Osteoblast (primary cell): ENCODE results near the gene ADGRF3. TPM values are rescaled to one million over a fixed set of nuclear protein-coding genes. Genes with fewer than 3 reads are reported as not detected.

Experiments
- DNase-seq: peaks from one replicate; pipeline ENCODE4 v3.0.0; 2011; ENCODE audit warnings: low spot score, mixed read lengths; ENCODE audit not compliant: insufficient read length; ENCODE audit errors: missing footprints
- H2AFZ ChIP-seq: 2 replicates; pipeline ENCODE4 v1.6.0; 2011; ENCODE audit warnings: mild to moderate bottlenecking, low read length
- H3K27ac ChIP-seq: 2 replicates; pipeline ENCODE4 v1.5.1; 2011; ENCODE audit warnings: mild to moderate bottlenecking, low read depth, low read length, moderate library complexity
- H3K27me3 ChIP-seq: 2 replicates; pipeline ENCODE4 v1.6.0; 2012; ENCODE audit warnings: mild to moderate bottlenecking, control low read depth, inconsistent platforms, low read length, moderate library complexity; ENCODE audit not compliant: insufficient read depth
- H3K36me3 ChIP-seq: 2 replicates; pipeline ENCODE4 v1.5.1; 2011; ENCODE audit warnings: mild to moderate bottlenecking, low read length, control low read depth, moderate library complexity; ENCODE audit not compliant: insufficient read depth
- H3K4me1 ChIP-seq: 2 replicates; pipeline ENCODE4 v1.5.1; 2011; ENCODE audit warnings: mild to moderate bottlenecking, low read length, control low read depth, moderate library complexity; ENCODE audit not compliant: insufficient read depth
- H3K4me2 ChIP-seq: 2 replicates; pipeline ENCODE4 v1.6.0; 2011; ENCODE audit warnings: mild to moderate bottlenecking, low read length; ENCODE audit not compliant: insufficient read depth
- H3K4me3 ChIP-seq: fragments of 200-600 bp; sonication (generic); 3 replicates; pipeline ENCODE4 v1.5.1; 2012; ENCODE audit warnings: mild to moderate bottlenecking, low read length, inconsistent platforms; ENCODE audit not compliant: insufficient read depth
- H3K79me2 ChIP-seq: 2 replicates; pipeline ENCODE4 v1.6.0; 2012; ENCODE audit warnings: mild to moderate bottlenecking, low read length, control low read depth, inconsistent platforms; ENCODE audit not compliant: insufficient read depth
- H3K9me3 ChIP-seq: 2 replicates; pipeline ENCODE4 v1.5.1; 2011; ENCODE audit warnings: low read depth, low read length, control low read depth
- H4K20me1 ChIP-seq: 2 replicates; pipeline ENCODE4 v1.6.0; 2012; ENCODE audit warnings: mild to moderate bottlenecking, low read length, control low read depth; ENCODE audit not compliant: insufficient read depth
- total RNA-seq: library from RNA; depleted of rRNA; stranded (reverse); fragments of >200 nt; gene quantifications from 2 replicates; pipeline ENCODE4 v1.2.3, GENCODE V29; 2012
- TF ChIP-seq, protein P1 (sequence below): IDR thresholded peaks from 2 replicates; pipeline ENCODE4 v1.5.1; 2011; ENCODE audit warnings: mild to moderate bottlenecking, low read depth, low read length, moderate library complexity; ENCODE audit errors: extremely low read depth

ADGRF3 gene
- total RNA-seq, 1 donor, result under 0.01 TPM

DNA sequence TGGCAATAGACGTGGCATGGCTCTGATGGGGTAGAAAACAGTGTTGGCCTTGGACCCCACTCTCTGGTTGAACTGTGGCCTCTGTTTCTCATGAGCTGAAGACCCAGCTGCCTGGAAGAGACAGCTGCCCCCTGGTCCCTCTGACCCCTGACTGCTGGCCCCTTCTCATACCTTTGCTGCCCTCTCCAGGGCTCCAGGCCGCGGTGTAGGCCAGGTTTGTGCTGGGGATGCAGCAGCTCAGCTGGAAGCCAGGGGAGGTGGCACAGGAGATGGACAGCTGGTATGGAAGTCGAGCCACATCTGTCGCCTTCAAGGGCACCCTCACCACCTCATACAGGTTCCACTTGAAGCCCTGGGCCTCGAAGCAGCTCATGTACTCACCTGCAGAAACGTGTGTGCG is 32.3 kb downstream of the ADGRF3 start:
- no peak overlapping the region for H3K4me2 ChIP-seq
- H3K4me3 ChIP-seq, result no peak overlapping the region
- DNase-seq, result no peak
- no peaks in the 10 kb centered on the region for H4K20me1 ChIP-seq
- peaks cover 16% of the 10 kb centered on the region for H3K27me3 ChIP-seq
- no peak overlapping the region for H2AFZ ChIP-seq
- no peaks in the 10 kb centered on the region for H3K9me3 ChIP-seq
- no peak overlapping the region for H3K27ac ChIP-seq
- H3K79me2 ChIP-seq, result no peaks in the 10 kb centered on the region
- no peaks in the 10 kb centered on the region for H3K36me3 ChIP-seq
- TF ChIP-seq, protein P1, sequence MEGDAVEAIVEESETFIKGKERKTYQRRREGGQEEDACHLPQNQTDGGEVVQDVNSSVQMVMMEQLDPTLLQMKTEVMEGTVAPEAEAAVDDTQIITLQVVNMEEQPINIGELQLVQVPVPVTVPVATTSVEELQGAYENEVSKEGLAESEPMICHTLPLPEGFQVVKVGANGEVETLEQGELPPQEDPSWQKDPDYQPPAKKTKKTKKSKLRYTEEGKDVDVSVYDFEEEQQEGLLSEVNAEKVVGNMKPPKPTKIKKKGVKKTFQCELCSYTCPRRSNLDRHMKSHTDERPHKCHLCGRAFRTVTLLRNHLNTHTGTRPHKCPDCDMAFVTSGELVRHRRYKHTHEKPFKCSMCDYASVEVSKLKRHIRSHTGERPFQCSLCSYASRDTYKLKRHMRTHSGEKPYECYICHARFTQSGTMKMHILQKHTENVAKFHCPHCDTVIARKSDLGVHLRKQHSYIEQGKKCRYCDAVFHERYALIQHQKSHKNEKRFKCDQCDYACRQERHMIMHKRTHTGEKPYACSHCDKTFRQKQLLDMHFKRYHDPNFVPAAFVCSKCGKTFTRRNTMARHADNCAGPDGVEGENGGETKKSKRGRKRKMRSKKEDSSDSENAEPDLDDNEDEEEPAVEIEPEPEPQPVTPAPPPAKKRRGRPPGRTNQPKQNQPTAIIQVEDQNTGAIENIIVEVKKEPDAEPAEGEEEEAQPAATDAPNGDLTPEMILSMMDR, result no peak
- H3K4me1 ChIP-seq, result no peaks in the 10 kb centered on the region

DNA sequence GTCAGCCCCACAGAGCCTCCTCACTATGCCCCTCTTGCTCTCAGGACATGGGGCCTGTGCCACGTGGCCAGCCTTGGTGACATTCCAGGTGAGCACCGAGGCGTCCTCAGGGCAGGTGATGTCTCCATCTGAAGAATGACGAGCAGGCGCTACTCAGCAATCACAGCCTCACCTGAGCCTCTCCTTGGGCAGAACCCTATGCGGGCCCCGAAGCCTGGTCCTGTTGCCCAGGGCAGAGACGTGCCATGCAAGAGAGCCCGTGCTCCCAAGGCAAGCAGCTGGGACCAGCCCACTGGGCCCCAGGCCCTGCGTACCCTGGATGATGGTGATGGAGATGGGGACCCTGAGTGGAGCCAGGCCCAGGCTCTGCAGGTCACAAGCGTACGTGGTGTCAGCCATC is 33.1 kb downstream of the ADGRF3 start:
- Histone ChIP-seq H3K4me2 (no peak overlapping the region), H3K27ac (no peak overlapping the region), H3K27me3 (peaks cover 11% of the 10 kb centered on the region), H3K4me1 (no peaks in the 10 kb centered on the region), H3K36me3 (no peaks in the 10 kb centered on the region), H3K4me3 (no peak overlapping the region), H4K20me1 (no peaks in the 10 kb centered on the region), H3K79me2 (no peaks in the 10 kb centered on the region), H3K9me3 (no peaks in the 10 kb centered on the region), H2AFZ (no peak overlapping the region)
- TF ChIP-seq, protein P1, result no peak
- DNase-seq, result no peak

GRCh38 chr2:26312471-26312870 is 34.1 kb downstream of the ADGRF3 start:
- Histone ChIP-seq H3K9me3 (no peaks in the 10 kb centered on the region), H3K27me3 (peaks cover 9% of the 10 kb centered on the region), H3K79me2 (no peaks in the 10 kb centered on the region), H3K36me3 (no peaks in the 10 kb centered on the region), H2AFZ (no peak overlapping the region), H3K27ac (no peak overlapping the region), H3K4me2 (no peak overlapping the region), H3K4me1 (no peaks in the 10 kb centered on the region), H3K4me3 (no peak overlapping the region), H4K20me1 (no peaks in the 10 kb centered on the region)
- DNase-seq, result no peak
- TF ChIP-seq, protein P1, result no peak

- TF ChIP-seq, protein P1, result no peak
These were observed 36.7 kb downstream of the ADGRF3 start for GRCh38 chr2:26309921-26310320.

More at GRCh38 chr2:26309921-26310320, 36.7 kb downstream of the ADGRF3 start:
- no peak overlapping the region for H2AFZ ChIP-seq
- H4K20me1 ChIP-seq, result no peaks in the 10 kb centered on the region
- no peak for DNase-seq
- no peak overlapping the region for H3K4me3 ChIP-seq
- no peak overlapping the region for H3K4me2 ChIP-seq
- no peak overlapping the region for H3K27ac ChIP-seq
- H3K9me3 ChIP-seq, result no peaks in the 10 kb centered on the region
- H3K4me1 ChIP-seq, result no peaks in the 10 kb centered on the region
- H3K27me3 ChIP-seq, result no peaks in the 10 kb centered on the region
- no peaks in the 10 kb centered on the region for H3K79me2 ChIP-seq
- no peaks in the 10 kb centered on the region for H3K36me3 ChIP-seq
